BJ (cell line): ENCODE measurements around the gene TREX2. TPM values are rescaled to one million over a fixed set of nuclear protein-coding genes. Genes with fewer than 3 reads are reported as not detected.

Experiments used
- CTCF ChIA-PET: fragments of 350-600 bp; formaldehyde crosslinking; extraction: SDS; loops from one replicate; lab custom pipeline; 2021; ENCODE audit warnings: antibody characterized with exemption, inconsistent platforms; lab: Yijun Ruan, JAX
- POLR2A ChIA-PET: fragments of 300-600 bp; sonication (Branson Sonifier 250); formaldehyde crosslinking; extraction: SDS; loops from one replicate; lab custom pipeline; 2021; ENCODE audit warnings: antibody characterized with exemption; lab: Charles Lee
- DNase-seq: peaks from one replicate; pipeline ENCODE4 v3.0.0-alpha.2; 2011; ENCODE audit warnings: low read depth
- H3K27me3 ChIP-seq: 2 replicates; pipeline ENCODE4 v1.6.0; 2011; ENCODE audit warnings: low read length; ENCODE audit not compliant: control insufficient read depth, insufficient read depth
- H3K36me3 ChIP-seq: 2 replicates; pipeline ENCODE4 v1.5.1; 2011; ENCODE audit warnings: low read length; ENCODE audit not compliant: control insufficient read depth, insufficient read depth
- H3K4me3 ChIP-seq: 2 replicates; pipeline ENCODE4 v1.5.1; 2011; ENCODE audit warnings: low read depth, mild to moderate bottlenecking, control low read depth, low read length
- polyA plus RNA-seq: library from polyadenylated mRNA; depleted of rRNA; stranded (reverse); fragments of >200 nt; gene quantifications from 2 replicates; pipeline ENCODE4 v1.2.3, GENCODE V29; 2011
- TF ChIP-seq, protein P1 (sequence below): IDR thresholded peaks from 2 replicates; pipeline ENCODE4 v1.5.1; 2011; ENCODE audit warnings: low read depth, mild to moderate bottlenecking, control low read depth, inconsistent platforms, low read length, moderate library complexity; ENCODE audit not compliant: insufficient read depth

TREX2 gene
- polyA plus RNA-seq, 1 experiment: 1.1 TPM

DNA sequence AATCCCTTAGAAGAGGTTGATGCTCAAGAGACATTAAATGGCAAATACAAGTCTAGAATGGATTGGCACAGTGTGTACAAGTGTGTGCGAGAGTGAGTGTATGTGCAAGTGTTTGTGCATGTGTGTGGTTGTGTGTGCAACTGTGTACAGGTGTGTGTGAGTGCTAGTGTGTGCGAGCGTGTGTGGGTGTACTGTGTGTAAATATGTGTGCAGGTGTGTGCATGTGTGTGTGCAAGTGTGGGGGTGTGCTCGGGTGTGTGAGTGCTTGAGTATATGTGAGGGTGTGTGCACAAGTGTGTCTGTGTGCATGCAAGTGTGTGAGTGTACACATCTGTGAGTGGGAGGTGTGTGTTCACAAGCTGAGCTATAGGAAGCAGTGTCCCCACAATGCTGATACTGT, 5.9 kb downstream of the TREX2 start:
- H3K4me3 ChIP-seq: no peak overlapping the region
- no peaks in the 10 kb centered on the region for H3K36me3 ChIP-seq
- ChIA-PET CTCF (no interaction called here), POLR2A (no interaction called here)
- no peaks in the 10 kb centered on the region for H3K27me3 ChIP-seq
- DNase-seq: no peak
- TF ChIP-seq, protein P1, sequence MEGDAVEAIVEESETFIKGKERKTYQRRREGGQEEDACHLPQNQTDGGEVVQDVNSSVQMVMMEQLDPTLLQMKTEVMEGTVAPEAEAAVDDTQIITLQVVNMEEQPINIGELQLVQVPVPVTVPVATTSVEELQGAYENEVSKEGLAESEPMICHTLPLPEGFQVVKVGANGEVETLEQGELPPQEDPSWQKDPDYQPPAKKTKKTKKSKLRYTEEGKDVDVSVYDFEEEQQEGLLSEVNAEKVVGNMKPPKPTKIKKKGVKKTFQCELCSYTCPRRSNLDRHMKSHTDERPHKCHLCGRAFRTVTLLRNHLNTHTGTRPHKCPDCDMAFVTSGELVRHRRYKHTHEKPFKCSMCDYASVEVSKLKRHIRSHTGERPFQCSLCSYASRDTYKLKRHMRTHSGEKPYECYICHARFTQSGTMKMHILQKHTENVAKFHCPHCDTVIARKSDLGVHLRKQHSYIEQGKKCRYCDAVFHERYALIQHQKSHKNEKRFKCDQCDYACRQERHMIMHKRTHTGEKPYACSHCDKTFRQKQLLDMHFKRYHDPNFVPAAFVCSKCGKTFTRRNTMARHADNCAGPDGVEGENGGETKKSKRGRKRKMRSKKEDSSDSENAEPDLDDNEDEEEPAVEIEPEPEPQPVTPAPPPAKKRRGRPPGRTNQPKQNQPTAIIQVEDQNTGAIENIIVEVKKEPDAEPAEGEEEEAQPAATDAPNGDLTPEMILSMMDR: no peak

DNA sequence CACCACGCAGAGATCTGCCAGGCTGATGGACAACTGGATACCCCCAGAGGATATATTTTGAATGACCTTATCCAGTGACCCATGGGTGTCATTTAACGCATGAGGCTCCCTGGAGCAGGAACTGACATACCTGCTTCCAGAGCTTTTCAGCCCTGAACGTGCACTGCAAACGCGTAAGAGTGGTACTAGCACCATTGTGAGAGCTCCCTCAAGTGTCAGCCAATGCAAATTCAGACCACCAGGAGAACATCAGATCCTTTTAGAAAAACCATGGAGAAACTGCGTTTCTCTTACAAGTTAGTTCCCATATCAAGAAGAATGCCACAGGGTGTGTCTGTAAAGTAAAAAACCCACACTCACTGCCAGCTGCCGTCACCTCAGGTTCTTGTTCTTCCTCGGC, 7.3 kb downstream of the TREX2 start:
- DNase-seq: no peak
- Histone ChIP-seq H3K36me3 (no peaks in the 10 kb centered on the region), H3K4me3 (no peak overlapping the region), H3K27me3 (no peaks in the 10 kb centered on the region)
- ChIA-PET CTCF (interaction anchor here (0.8 to 2.2 kb wide), 7 partner anchors 9 to 497 kb away, joined by 4 to 15 read pairs (median 5); no protein-coding TSS in a partner anchor), POLR2A (no interaction called here)
- TF ChIP-seq, protein P1: peak; percentile 46

DNA sequence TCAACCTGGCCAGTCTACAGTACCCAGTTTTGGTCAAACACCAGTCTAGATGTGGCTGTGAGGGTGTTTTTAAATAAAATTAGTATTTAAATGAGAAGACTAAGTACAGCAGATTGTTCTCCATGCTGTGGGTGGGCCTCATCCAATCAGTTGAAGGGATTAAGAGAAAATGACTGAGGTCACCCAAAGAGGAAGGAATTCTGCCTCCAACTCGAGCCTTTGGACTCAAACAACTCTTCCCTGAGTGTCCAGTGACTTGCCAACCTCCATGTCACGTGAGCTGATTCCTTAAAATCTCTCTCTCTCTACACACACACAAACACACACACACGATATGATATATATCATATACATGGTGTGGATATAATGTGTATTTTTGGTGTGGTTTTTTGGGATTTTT, 10.0 kb downstream of the TREX2 start:
- TF ChIP-seq, protein P1: no peak
- POLR2A ChIA-PET: no interaction called here
- Histone ChIP-seq H3K27me3 (no peaks in the 10 kb centered on the region), H3K36me3 (no peaks in the 10 kb centered on the region), H3K4me3 (no peak overlapping the region)
- CTCF ChIA-PET: no interaction called here
- DNase-seq: no peak

DNA sequence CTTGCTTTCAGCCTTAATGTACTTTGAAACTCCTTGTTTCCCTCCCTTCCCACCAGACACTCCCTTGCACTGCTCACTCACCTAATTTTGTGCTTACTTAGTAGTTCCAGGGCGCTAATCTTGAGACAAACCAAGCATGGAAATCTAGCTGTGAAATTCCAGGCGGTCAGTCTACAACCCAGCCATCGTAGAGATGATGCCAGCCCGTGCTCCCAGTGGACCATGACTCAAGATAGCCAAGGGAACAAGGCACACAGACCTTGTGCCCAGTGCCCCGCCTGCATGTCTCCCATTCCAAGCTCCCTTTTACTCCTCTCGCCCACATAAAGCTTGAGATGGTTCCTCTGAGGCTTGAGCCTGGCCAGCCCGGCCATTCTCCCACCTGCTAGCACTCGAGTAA, 11.1 kb downstream of the TREX2 start:
- Histone ChIP-seq H3K36me3 (no peaks in the 10 kb centered on the region), H3K4me3 (no peak overlapping the region), H3K27me3 (no peaks in the 10 kb centered on the region)
- DNase-seq: no peak
- ChIA-PET CTCF (interaction anchor here (0.9 kb wide), 1 partner anchor 493 kb away, joined by 3 read pairs; no protein-coding TSS in a partner anchor), POLR2A (no interaction called here)
- TF ChIP-seq, protein P1: no peak

DNA sequence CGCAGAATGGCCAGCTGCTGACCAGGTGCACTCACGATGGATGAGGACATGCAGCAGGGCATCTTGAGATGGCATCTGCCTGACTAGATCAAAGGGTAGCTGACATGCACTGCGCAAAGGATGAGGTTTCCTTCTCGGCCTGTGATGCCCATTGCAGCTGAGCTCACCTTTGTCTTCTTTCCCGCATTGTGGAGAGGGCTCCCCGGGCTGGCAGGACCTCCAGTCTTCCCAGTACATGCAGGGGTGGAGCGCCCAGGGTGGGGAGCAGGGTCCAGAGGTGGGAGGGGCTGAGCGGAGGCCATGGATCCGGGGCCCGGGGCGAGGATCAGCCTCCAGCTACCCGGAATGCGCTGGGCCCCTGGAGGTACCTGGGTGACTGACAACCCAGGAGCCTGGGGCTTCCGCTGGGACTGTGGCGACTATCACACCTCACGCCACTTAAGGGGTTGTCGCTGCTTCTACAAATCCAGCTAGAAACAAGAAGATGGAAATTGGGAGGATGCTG, 12.0 kb downstream of the TREX2 start:
- Histone ChIP-seq H3K27me3 (no peaks in the 10 kb centered on the region), H3K36me3 (no peaks in the 10 kb centered on the region), H3K4me3 (no peak overlapping the region)
- no peak for DNase-seq
- CTCF ChIA-PET: no interaction called here
- TF ChIP-seq, protein P1: no peak
- POLR2A ChIA-PET: no interaction called here
